Choroid plexus epithelial cell (primary cell): ENCODE results near the gene LEFTY1.

Source experiments
- DNase-seq: peaks from one replicate; pipeline ENCODE4 v3.0.0-alpha.2; 2010; ENCODE audit warnings: low read depth
- H3K4me3 ChIP-seq: 2 replicates; pipeline ENCODE4 v1.5.1; 2011; ENCODE audit warnings: low read depth, mild to moderate bottlenecking, control low read depth, low read length, moderate library complexity
- TF ChIP-seq, protein P1 (sequence below): conservative IDR thresholded peaks from 2 replicates; pipeline ENCODE4 v1.5.1; 2011; ENCODE audit warnings: low read depth, mild to moderate bottlenecking, control low read depth, inconsistent platforms, low read length, moderate library complexity

The LEFTY1 gene

DNA sequence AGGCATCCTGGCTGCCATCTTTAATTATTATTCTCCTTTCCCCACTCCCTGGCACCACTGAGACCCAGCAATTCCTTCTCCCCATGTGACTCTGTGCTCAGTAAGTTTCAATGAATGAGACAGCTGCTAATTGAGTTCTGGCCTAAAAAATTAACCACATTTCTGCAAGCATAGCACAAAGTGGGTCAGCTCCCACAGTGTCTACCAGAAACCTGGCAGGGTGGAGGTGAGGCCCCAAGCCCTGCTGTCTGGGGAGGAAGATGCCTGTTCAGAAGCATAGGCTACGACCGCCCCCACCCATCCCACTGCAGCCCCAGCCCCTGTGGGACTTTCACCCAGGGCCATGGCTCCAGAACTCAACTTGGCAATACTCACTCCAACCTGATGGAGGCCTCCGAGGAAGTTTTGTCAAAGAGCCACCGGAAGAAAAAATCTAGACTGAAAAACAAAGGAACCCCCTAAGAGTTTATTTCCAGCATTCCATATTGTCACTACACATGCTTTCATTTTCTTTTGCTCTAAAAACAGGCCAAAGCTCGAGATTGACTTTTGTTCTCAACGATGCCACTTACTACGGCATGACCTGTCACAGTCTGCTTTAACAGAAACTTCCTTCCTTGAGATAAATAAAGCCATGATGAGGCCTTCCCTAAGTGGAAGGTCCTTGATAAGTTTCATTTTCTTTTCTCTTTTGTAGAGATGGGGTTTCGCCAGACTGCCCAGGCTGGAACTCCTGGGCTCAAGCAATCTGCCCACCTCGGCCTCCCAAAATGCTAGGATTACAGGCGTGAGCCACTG, 33.2 kb downstream of the LEFTY1 start:
- H3K4me3 ChIP-seq, result no peak overlapping the region
- TF ChIP-seq, protein P1, sequence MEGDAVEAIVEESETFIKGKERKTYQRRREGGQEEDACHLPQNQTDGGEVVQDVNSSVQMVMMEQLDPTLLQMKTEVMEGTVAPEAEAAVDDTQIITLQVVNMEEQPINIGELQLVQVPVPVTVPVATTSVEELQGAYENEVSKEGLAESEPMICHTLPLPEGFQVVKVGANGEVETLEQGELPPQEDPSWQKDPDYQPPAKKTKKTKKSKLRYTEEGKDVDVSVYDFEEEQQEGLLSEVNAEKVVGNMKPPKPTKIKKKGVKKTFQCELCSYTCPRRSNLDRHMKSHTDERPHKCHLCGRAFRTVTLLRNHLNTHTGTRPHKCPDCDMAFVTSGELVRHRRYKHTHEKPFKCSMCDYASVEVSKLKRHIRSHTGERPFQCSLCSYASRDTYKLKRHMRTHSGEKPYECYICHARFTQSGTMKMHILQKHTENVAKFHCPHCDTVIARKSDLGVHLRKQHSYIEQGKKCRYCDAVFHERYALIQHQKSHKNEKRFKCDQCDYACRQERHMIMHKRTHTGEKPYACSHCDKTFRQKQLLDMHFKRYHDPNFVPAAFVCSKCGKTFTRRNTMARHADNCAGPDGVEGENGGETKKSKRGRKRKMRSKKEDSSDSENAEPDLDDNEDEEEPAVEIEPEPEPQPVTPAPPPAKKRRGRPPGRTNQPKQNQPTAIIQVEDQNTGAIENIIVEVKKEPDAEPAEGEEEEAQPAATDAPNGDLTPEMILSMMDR, result peak; percentile 4
- DNase-seq, result no peak

DNA sequence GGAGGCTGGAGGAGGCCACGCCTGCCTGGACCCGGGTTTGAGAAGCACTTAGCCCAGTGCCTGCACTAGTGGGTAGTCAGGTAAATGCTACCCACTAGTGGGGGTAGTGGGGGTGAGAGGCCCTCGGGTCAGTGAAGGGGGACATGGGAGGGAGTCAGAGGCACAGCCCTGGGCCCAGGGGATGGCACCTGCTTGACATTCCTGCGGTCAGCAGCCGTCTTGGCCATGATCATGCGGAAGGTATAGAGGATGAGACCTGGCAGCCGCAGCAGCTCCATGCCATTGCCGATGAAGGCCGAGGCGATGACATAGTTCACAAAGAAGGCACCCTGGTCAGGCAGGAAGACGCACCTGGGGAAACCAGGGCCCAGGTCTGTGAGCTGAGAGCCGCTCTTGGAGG, 35.5 kb downstream of the LEFTY1 start:
- TF ChIP-seq, protein P1, result no peak
- DNase-seq, result no peak
- H3K4me3 ChIP-seq, result no peak overlapping the region

DNA sequence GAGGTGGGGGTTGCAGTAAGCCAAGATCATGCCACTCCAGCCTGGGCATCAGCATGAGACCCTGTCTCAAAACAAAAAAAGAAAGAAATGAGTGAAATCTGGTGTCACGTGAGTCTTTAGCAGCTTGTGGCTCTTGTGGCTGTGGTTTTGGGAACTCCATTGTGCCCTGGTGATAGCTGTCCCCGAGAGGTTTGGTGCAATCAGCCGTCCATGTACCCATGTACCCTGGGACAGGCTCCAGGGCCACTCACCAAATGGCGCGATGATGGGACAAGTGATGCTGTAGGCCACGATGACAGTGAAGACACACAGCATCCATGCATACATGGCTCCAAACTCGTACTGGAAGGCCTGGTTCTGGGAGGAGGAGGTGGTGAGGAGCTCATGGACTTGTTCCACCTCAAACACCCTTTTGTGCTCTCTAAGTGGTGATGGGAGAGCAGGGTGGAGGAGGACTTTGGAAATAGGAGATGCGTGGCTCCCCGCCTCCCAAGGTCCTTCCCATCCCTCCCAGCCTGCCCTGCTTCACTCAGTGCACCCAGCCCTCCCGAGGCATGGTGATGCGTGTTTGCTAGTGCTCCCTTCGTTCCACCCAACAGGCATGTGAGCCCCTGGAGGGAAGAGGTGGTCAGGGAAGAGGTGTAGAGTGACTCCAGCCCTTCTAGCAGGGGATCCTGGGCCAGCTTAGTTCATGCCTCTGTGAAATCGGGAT, 36.4 kb downstream of the LEFTY1 start:
- TF ChIP-seq, protein P1, result no peak
- no peak overlapping the region for H3K4me3 ChIP-seq
- DNase-seq, result no peak

DNA sequence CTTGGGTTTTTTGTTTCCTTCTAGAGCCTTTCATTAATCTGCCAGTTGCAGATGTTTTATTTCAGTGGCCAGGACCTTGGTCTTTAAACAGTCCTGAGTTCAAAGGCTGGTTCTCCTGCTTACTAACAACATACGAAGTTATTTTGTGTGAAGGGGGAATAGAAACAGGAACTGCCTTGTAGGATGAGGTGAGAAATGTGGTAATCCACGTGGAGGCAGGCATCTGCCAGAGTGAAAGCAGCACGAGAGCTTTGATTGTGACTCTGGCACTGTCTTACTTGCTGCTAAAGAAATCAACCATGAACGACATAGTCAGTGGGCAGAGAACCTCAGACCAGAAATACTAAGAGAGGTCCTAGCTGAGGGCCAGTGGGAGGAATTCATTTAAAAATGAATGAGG, 37.1 kb downstream of the LEFTY1 start:
- no peak for DNase-seq
- TF ChIP-seq, protein P1, result no peak
- no peak overlapping the region for H3K4me3 ChIP-seq

DNA sequence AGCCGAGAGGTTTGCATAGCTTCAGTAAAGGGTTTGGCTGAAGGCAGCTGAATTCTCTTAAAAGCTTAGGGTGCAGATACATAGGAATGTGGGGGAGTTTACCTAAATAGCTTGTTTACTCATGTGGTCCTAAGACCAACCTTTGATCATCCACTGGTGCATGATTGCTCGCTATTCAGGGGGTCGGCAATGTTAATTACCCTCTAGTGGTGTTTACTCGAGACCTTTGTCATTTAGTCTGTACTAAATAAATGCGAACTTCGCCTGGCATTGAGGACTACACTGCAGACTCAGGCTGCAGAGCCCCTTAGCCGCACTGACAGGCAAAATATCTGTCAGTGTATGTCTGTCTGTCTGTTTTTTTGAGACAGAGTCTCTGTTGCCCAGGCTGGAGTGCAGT, 38.6 kb downstream of the LEFTY1 start:
- TF ChIP-seq, protein P1, result no peak
- DNase-seq, result no peak
- H3K4me3 ChIP-seq, result no peak overlapping the region

DNA sequence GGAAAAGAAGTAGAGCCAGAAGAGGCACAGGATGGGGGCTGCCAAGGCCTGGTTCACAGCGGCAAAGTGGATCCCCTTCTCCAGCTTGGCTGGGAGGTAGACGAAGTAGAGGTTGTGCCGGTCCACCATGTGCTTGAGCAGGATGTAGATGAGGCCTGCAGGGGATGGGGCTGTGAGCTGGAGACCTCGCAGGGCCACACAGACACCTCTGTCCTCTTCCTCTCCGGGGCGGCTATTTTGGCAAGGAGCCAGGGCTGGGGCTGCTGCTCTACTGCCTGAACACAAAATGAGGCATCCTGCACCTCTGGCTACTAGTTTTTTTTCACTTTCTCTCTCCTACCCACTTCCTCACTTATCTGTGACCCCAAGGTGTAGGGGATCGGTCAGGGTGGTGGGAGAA, 39.0 kb downstream of the LEFTY1 start:
- no peak overlapping the region for H3K4me3 ChIP-seq
- TF ChIP-seq, protein P1, result no peak
- no peak for DNase-seq
